ENCODE data around the gene DSE. TPM values are rescaled to one million over a fixed set of nuclear protein-coding genes. Genes with fewer than 3 reads are reported as not detected.
A peak's percentile ranks its signal among the peaks of the same experiment; 100 is the strongest.

DSE gene
- polyA plus RNA-seq, 2 of the 4 experiments (the other 2 are of a cell fraction): 20.2 to 22.7 TPM

GRCh38 chr6:116396441-116396840 lies 25.7 kb downstream of the DSE start (continued):
- TF ChIP-seq BCL3 (IDR thresholded peaks at IDR 0.05): no peak

- ATAC-seq: no peak
- Histone ChIP-seq H3K4me3 (no peak overlapping the region), H3K4me1 (peaks cover 15% of the 10 kb centered on the region), H3K4me2 (peak overlapping the region; percentile 63), H3K9me3 (no peaks in the 10 kb centered on the region), H3K27ac (peak overlapping the region; percentile 40 to 55; a peak in 4 of 6 replicates)
- FAIRE-seq: no peak
- no peak for TF ChIP-seq ZSCAN20 (CRISPR knock-in tag; IDR thresholded peaks at IDR 0.05)
- TF ChIP-seq REST (IDR thresholded peaks at IDR 0.05): no peak
- no peak for TF ChIP-seq HDAC2 (IDR thresholded peaks at IDR 0.05)
- TF ChIP-seq RCOR1 (IDR thresholded peaks at IDR 0.05; ENCODE audit: low read depth, low read length): no peak
- TF ChIP-seq KDM5A (IDR thresholded peaks at IDR 0.05): no peak
- no peak for TF ChIP-seq TP53 (CRISPR knock-in tag; IDR thresholded peaks at IDR 0.05)
- TF ChIP-seq PHF8 (IDR thresholded peaks at IDR 0.05; ENCODE audit: borderline replicate concordance, low read depth): no peak
- no peak for TF ChIP-seq ZC3H11A (IDR thresholded peaks at IDR 0.05)
- no peak for TF ChIP-seq RFX5 (IDR thresholded peaks at IDR 0.05)
- TF ChIP-seq POLR2A (IDR thresholded peaks at IDR 0.05; ENCODE audit: low read length): no peak
- no peak for TF ChIP-seq BHLHE40 (IDR thresholded peaks at IDR 0.05; ENCODE audit: low read depth, low read length)
- no peak for TF ChIP-seq JUNB (IDR thresholded peaks at IDR 0.05)
- TF ChIP-seq MAX (IDR thresholded peaks at IDR 0.05): no peak
- TF ChIP-seq CBX2 (IDR thresholded peaks at IDR 0.05; ENCODE audit: borderline replicate concordance, low read depth): no peak
- CTCF ChIA-PET: interaction anchor here (2.3 kb wide), 1 partner anchor 110 kb away, joined by 7 read pairs; no protein-coding TSS in a partner anchor
- DNase-seq (ENCODE audit: low read depth in 1 of 2, low spot score in 1 of 2): no peak
- POLR2A ChIA-PET: no interaction called here
- WGBS (ENCODE audit: missing lambda C conversion rate): 39% methylated on average over 1 of the region's 1 CpG
Observed at GRCh38 chr6:116397914-116398313, 27.2 kb downstream of the DSE start.

GRCh38 chr6:116398316-116399010 lies 27.7 kb downstream of the DSE start:
- no peak for FAIRE-seq

GRCh38 chr6:116399287-116399686 lies 28.5 kb downstream of the DSE start:
- TF ChIP-seq MYC (IDR thresholded peaks at IDR 0.05; ENCODE audit: borderline replicate concordance, low read length): no peak
- TF ChIP-seq HDAC2 (IDR thresholded peaks at IDR 0.05): no peak
- TF ChIP-seq ZSCAN20 (CRISPR knock-in tag; IDR thresholded peaks at IDR 0.05): no peak
- TF ChIP-seq EP300 (IDR thresholded peaks at IDR 0.05): no peak
- TF ChIP-seq RCOR1 (IDR thresholded peaks at IDR 0.05; ENCODE audit: low read depth, low read length): no peak
- TF ChIP-seq HEYL (CRISPR knock-in tag; IDR thresholded peaks at IDR 0.05): no peak
- no peak for TF ChIP-seq RFX5 (IDR thresholded peaks at IDR 0.05)
- TF ChIP-seq ZNF302 (CRISPR knock-in tag; IDR thresholded peaks at IDR 0.05): no peak
- no peak for TF ChIP-seq TP53 (CRISPR knock-in tag; IDR thresholded peaks at IDR 0.05)
- TF ChIP-seq HES2 (IDR thresholded peaks at IDR 0.05): no peak
- no peak for TF ChIP-seq MAFK (IDR thresholded peaks at IDR 0.05; ENCODE audit: partially characterized antibody)
- TF ChIP-seq GATA3 (IDR thresholded peaks at IDR 0.05; ENCODE audit: borderline replicate concordance): no peak
- TF ChIP-seq ESRRA (IDR thresholded peaks at IDR 0.05; ENCODE audit: borderline replicate concordance, low read length): no peak
- ChIA-PET POLR2A (no interaction called here), CTCF (interaction anchor here (0.9 kb wide), 1 partner anchor 112 kb away, joined by 3 read pairs; no protein-coding TSS in a partner anchor)
- H3K4me2 ChIP-seq: no peak overlapping the region
- peaks cover 15% of the 10 kb centered on the region for H3K4me1 ChIP-seq
- WGBS (ENCODE audit: missing lambda C conversion rate): 98% methylated on average over 12 of the region's 12 CpGs
- no peak overlapping the region for H3K4me3 ChIP-seq
- no peak for DNase-seq (ENCODE audit: low read depth in 1 of 2, low spot score in 1 of 2)
- no peak overlapping the region for H3K27ac ChIP-seq
- FAIRE-seq: no peak
- ATAC-seq: no peak
- no peaks in the 10 kb centered on the region for H3K9me3 ChIP-seq

More at GRCh38 chr6:116398316-116399010, 27.7 kb downstream of the DSE start:
- CTCF ChIA-PET: interaction anchor here (0.9 kb wide), 1 partner anchor 111 kb away, joined by 3 read pairs; no protein-coding TSS in a partner anchor
- 33% methylated on average over 2 of the region's 2 CpGs for WGBS (ENCODE audit: missing lambda C conversion rate)
- peaks cover 15% of the 10 kb centered on the region for H3K4me1 ChIP-seq
- peak overlapping the region; percentile 40 to 55; a peak in 4 of 6 replicates for H3K27ac ChIP-seq
- TF ChIP-seq ESRRA (IDR thresholded peaks at IDR 0.05; ENCODE audit: borderline replicate concordance, low read length) (no peak), RAD21 (conservative IDR thresholded peaks at IDR 0.05 in 1 of 2, IDR thresholded peaks at IDR 0.05 in 1 of 2) (no peak), POLR2A (IDR thresholded peaks at IDR 0.05; ENCODE audit: low read length) (no peak)
- DNase-seq (ENCODE audit: low read depth in 1 of 2, low spot score in 1 of 2) (no peak), ATAC-seq (no peak)
- H3K4me3 ChIP-seq: no peak overlapping the region
- H3K9me3 ChIP-seq: no peaks in the 10 kb centered on the region
- POLR2A ChIA-PET: no interaction called here
- peak overlapping the region; percentile 63 for H3K4me2 ChIP-seq
